DOHH2 (cell line): ENCODE data around the gene HTT-AS.

Experiments used
- H3F3A ChIP-seq: fragments of 200-600 bp; sonication (generic), shearing (Covaris generic); 2 replicates; pipeline ENCODE4 v1.6.0; 2016; ENCODE audit warnings: antibody characterized with exemption, mild to moderate bottlenecking; ENCODE audit not compliant: control insufficient read depth, insufficient read depth
- H3K27ac ChIP-seq: fragments of 200-600 bp; sonication (generic); 2 replicates; pipeline ENCODE4 v1.5.1; 2014; ENCODE audit warnings: low read depth, mild to moderate bottlenecking, low read length, moderate library complexity
- H3K27me3 ChIP-seq: fragments of 200-600 bp; sonication (generic); 2 replicates; pipeline ENCODE4 v1.6.1; 2014; ENCODE audit warnings: mild to moderate bottlenecking, low read length, mixed read lengths; ENCODE audit not compliant: control insufficient read depth
- H3K36me3 ChIP-seq: fragments of 200-600 bp; sonication (generic); 2 replicates; pipeline ENCODE4 v1.6.1; 2014; ENCODE audit warnings: mild to moderate bottlenecking, low read length, moderate library complexity, mixed read lengths; ENCODE audit not compliant: control insufficient read depth
- H3K4me1 ChIP-seq: fragments of 200-600 bp; sonication (generic); 2 replicates; pipeline ENCODE4 v1.6.1; 2014; ENCODE audit warnings: mild to moderate bottlenecking, low read length, mixed read lengths; ENCODE audit not compliant: control insufficient read depth
- H3K4me2 ChIP-seq: fragments of 200-600 bp; sonication (generic); 2 replicates; pipeline ENCODE4 v1.6.0; 2014; ENCODE audit warnings: mild to moderate bottlenecking, low read length, moderate library complexity
- H3K4me3 ChIP-seq: fragments of 200-600 bp; sonication (generic); 2 replicates; pipeline ENCODE4 v1.5.1; 2014; ENCODE audit warnings: mild to moderate bottlenecking, low read length, mixed read lengths
- H3K79me2 ChIP-seq: fragments of 200-600 bp; sonication (generic); 2 replicates; pipeline ENCODE4 v1.6.1; 2014; ENCODE audit warnings: mild to moderate bottlenecking, low read length, mixed read lengths; ENCODE audit not compliant: control insufficient read depth
- H3K9me2 ChIP-seq: fragments of 200-600 bp; sonication (generic); replicated peaks from 2 replicates; pipeline ENCODE4 v1.6.1; 2014; ENCODE audit warnings: mild to moderate bottlenecking, low read length, mixed read lengths; ENCODE audit not compliant: control insufficient read depth
- H3K9me3 ChIP-seq: fragments of 200-600 bp; sonication (generic); 2 replicates; pipeline ENCODE4 v1.6.1; 2014; ENCODE audit warnings: antibody characterized with exemption, low read length, mixed read lengths; ENCODE audit not compliant: control insufficient read depth, insufficient read depth
- H4K20me1 ChIP-seq: fragments of 200-600 bp; sonication (generic); 2 replicates; pipeline ENCODE4 v1.6.0; 2014; ENCODE audit warnings: low read depth, mild to moderate bottlenecking, antibody characterized with exemption, low read length, moderate library complexity; ENCODE audit not compliant: control insufficient read depth, insufficient read depth
- CTCF ChIP-seq: fragments of 200-600 bp; sonication (generic); IDR thresholded peaks from one replicate; pipeline ENCODE4 v1.5.1; 2014; ENCODE audit warnings: antibody characterized with exemption, mild to moderate bottlenecking, low read depth, low read length; ENCODE audit not compliant: poor library complexity, severe bottlenecking
- EZH2phosphoT487 ChIP-seq: fragments of 200-600 bp; sonication (generic); IDR thresholded peaks from 2 replicates; pipeline ENCODE4 v1.6.1; 2017; ENCODE audit warnings: borderline replicate concordance, mild to moderate bottlenecking, antibody characterized with exemption, low read length, moderate library complexity, mixed read lengths

HTT-AS gene

GRCh38 chr4:3112609-3113469, 38.5 kb upstream of the HTT-AS start:
- Histone ChIP-seq H3K36me3 (peaks cover 93% of the 10 kb centered on the region), H3K9me3 (no peaks in the 10 kb centered on the region), H3K27ac (no peak overlapping the region), H4K20me1 (no peaks in the 10 kb centered on the region), H3F3A (no peaks in the 10 kb centered on the region; the same call in 1 of the 2 replicates), H3K9me2 (no peaks in the 10 kb centered on the region), H3K27me3 (no peaks in the 10 kb centered on the region), H3K79me2 (peaks cover 18% of the 10 kb centered on the region), H3K4me3 (no peak overlapping the region), H3K4me2 (no peak overlapping the region), H3K4me1 (no peaks in the 10 kb centered on the region)
- TF ChIP-seq EZH2phosphoT487 (no peak), CTCF (no peak)

GRCh38 chr4:3112201-3112600, 37.9 kb upstream of the HTT-AS start:
- H4K20me1 ChIP-seq, result no peaks in the 10 kb centered on the region
- H3K27ac ChIP-seq, result no peak overlapping the region
- no peak overlapping the region for H3K4me3 ChIP-seq
- TF ChIP-seq EZH2phosphoT487, result no peak
- no peak for TF ChIP-seq CTCF
- no peaks in the 10 kb centered on the region for H3K27me3 ChIP-seq
- H3K9me2 ChIP-seq, result no peaks in the 10 kb centered on the region
- peaks cover 93% of the 10 kb centered on the region for H3K36me3 ChIP-seq
- no peaks in the 10 kb centered on the region for H3K9me3 ChIP-seq
- no peak overlapping the region for H3K4me2 ChIP-seq
- H3K79me2 ChIP-seq, result peaks cover 24% of the 10 kb centered on the region
- no peaks in the 10 kb centered on the region for H3K4me1 ChIP-seq
- H3F3A ChIP-seq, result no peaks in the 10 kb centered on the region

- Histone ChIP-seq H3K4me3 (no peak overlapping the region), H3K79me2 (peaks cover 27% of the 10 kb centered on the region), H3F3A (no peaks in the 10 kb centered on the region), H3K27ac (no peak overlapping the region), H3K36me3 (peaks cover 89% of the 10 kb centered on the region), H3K9me3 (no peaks in the 10 kb centered on the region), H3K9me2 (no peaks in the 10 kb centered on the region), H3K4me1 (peaks cover 2% of the 10 kb centered on the region; the same call in 1 of the 2 replicates), H4K20me1 (no peaks in the 10 kb centered on the region), H3K4me2 (no peak overlapping the region), H3K27me3 (no peaks in the 10 kb centered on the region)
- TF ChIP-seq CTCF, result no peak
- TF ChIP-seq EZH2phosphoT487, result no peak
Observed at GRCh38 chr4:3111461-3111860, 37.1 kb upstream of the HTT-AS start.
